Measurements from ENCODE around the gene GFRAL. TPM values are rescaled to one million over a fixed set of nuclear protein-coding genes. Genes with fewer than 3 reads are reported as not detected.

GFRAL gene
- total and polyA plus RNA-seq, 2 donors (not counting 3 experiments of a cell fraction or from before 2014, with no cell fraction given) = not detected

GRCh38 chr6:55282115-55282514 lies 45.2 kb upstream of the GFRAL start:
- no TSS peak for BruUV-seq (replicated peaks)
- H2AFZ ChIP-seq (ENCODE audit: low read depth, low read length) = no peak overlapping the region
- peaks cover 0 to 4% of the 10 kb centered on the region in 2 experiments for H3K27me3 ChIP-seq (ENCODE audit: control insufficient read depth in 2 of 2, insufficient read depth in 2 of 2, low read length in 2 of 2)
- H3K4me2 ChIP-seq (ENCODE audit: insufficient read depth, low read length) = no peak overlapping the region
- H3K9ac ChIP-seq (replicated peaks; ENCODE audit: extremely low read depth, insufficient read depth, low read length) = no peak overlapping the region
- H3K79me2 ChIP-seq (ENCODE audit: control insufficient read depth, insufficient read depth, low read length) = no peaks in the 10 kb centered on the region
- H3K4me1 ChIP-seq (ENCODE audit: control insufficient read depth, extremely low read depth, insufficient read depth, low read length) = no peaks in the 10 kb centered on the region
- H4K20me1 ChIP-seq (replicated peaks; ENCODE audit: control insufficient read depth, extremely low read depth, insufficient read depth, low read length) = no peaks in the 10 kb centered on the region
- dilution Hi-C loops (cut with MboI; ENCODE audit: extremely low pct_ligation_motif_present, low sequenced_read_pairs) (no loop called here), intact Hi-C loops (cut with micrococcal nuclease) (no loop called here)
- TF ChIP-seq MAX (IDR thresholded peaks at IDR 0.05; ENCODE audit: insufficient read depth, insufficient read length) (no peak), GATA2 (IDR thresholded peaks at IDR 0.05; ENCODE audit: insufficient read depth, insufficient read length, low read depth, low read length) (no peak), POLR2A (IDR thresholded peaks at IDR 0.05; ENCODE audit: low read depth, low read length) (no peak), EZH2 (IDR thresholded peaks at IDR 0.05; ENCODE audit: borderline replicate concordance, low read depth, low read length, severe bottlenecking) (no peak), MYC (IDR thresholded peaks at IDR 0.05; ENCODE audit: low read depth, low read length) (no peak), JUN (IDR thresholded peaks at IDR 0.05; ENCODE audit: borderline replicate concordance, insufficient read depth, insufficient read length, low read depth) (no peak), POLR2AphosphoS5 (IDR thresholded peaks at IDR 0.05; ENCODE audit: insufficient read depth, low read depth, low read length) (no peak), CTCF (IDR thresholded peaks at IDR 0.05; ENCODE audit: extremely low read depth in 1 of 2, insufficient read depth in 1 of 2, low read depth in 1 of 2, low read length in 2 of 2) (no peak), FOS (IDR thresholded peaks at IDR 0.05; ENCODE audit: borderline replicate concordance, insufficient read depth, low read length) (no peak)
- no peak for DNase-seq (ENCODE audit: low read depth, low spot score)
- H3K9me3 ChIP-seq (replicated peaks; ENCODE audit: control insufficient read depth, insufficient read depth, low read length) = no peaks in the 10 kb centered on the region
- H3K27ac ChIP-seq (ENCODE audit: insufficient read depth, low read depth, low read length) = no peak overlapping the region
- H3K9me1 ChIP-seq (replicated peaks; ENCODE audit: control insufficient read depth, extremely low read depth, insufficient read depth, low read length) = no peaks in the 10 kb centered on the region
- H3K36me3 ChIP-seq (ENCODE audit: control insufficient read depth in 2 of 2, extremely low read depth in 1 of 2, insufficient read depth in 2 of 2, low read length in 2 of 2) = no peaks in the 10 kb centered on the region
- POLR2A ChIA-PET = no interaction called here
- CTCF ChIA-PET = interaction anchor here (1.5 kb wide), 1 partner anchor 10 kb away, joined by 3 read pairs; no protein-coding TSS in a partner anchor
- FAIRE-seq = no peak
- no peak overlapping the region for H3K4me3 ChIP-seq (replicated peaks in 1 of 3; ENCODE audit: insufficient read depth in 1 of 3, low read depth in 1 of 3, low read length in 3 of 3)
